GM19043 (cell line): ENCODE measurements around the gene FBXO48.
"Not testable (repeated sequence)": the region's sequence is repeated elsewhere in the genome, so short reads cannot be mapped to it uniquely, and the experiment has no call there.

Experiments used
- ATAC-seq: cut with Tn5 transposase; IDR thresholded peaks from one replicate; pipeline ENCODE4 v1.9.1; 2021; ENCODE audit warnings: low read depth; ENCODE audit not compliant: unreplicated experiment

FBXO48 gene

DNA sequence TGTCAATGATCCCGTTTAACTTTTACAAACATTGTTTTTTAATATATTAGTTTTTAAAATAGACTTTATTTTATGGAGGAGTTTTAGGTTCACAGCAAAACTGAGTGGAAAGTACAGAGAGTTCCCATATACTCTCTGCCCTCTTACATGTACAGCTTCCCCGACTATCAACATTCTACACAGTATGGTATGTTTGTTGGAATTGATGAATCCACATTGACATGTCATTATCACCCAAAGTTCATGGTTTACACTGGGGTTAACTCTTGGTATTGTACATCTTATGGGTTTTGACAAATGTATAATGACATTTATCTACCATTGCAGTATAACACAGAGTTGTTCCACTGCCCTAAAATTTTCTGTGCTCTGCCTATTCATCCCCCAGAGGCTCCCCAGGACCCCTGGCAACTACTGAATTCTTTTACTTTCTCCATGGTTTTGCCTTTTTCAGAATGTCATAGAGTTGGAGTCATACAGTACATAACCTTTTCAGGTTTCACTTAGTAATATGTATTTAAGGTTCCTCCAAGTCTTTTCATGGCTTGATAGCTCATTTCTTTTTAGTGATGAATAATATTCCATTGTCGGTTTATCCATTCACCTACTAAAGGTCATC lies 5.8 kb upstream of the FBXO48 start:
- ATAC-seq: no peak

DNA sequence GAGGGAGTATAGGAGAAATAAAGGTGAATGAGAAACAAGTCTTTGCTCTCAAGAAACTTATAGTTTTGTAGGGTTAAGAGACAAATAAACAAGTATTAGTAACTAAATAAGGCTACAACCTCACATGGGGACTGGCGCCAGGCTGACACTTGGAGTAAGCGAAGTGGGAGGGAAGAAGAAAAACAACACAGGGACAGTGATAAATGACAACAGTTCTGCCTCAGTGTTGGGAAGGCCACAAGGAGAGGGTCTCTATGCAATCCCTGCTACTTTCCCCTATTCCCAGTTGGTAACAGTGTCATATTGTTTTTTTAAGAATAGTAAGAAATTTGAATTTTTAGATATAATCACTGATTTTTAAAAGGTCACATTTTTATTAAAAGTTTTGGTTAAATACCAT lies 4.3 kb upstream of the FBXO48 start:
- no peak for ATAC-seq

DNA sequence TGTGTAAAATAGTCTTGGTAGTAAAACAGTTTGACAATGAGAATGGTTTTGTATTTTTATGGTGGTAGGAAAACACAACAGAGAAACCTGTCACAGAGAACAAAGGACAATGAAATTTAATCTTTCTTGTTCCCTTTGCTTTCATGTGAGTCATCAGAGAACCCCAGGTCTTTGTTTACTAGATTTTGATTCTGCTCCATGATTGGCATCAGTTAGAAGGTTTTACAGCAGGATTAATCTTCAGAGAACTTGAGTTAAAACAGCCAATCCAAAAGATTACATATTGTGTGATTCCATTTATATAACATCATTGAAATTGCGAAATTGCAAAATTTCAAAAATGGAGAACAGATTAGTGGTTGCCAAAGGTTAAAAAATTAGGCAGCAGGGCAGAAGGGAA lies 2.8 kb upstream of the FBXO48 start:
- ATAC-seq: no peak

DNA sequence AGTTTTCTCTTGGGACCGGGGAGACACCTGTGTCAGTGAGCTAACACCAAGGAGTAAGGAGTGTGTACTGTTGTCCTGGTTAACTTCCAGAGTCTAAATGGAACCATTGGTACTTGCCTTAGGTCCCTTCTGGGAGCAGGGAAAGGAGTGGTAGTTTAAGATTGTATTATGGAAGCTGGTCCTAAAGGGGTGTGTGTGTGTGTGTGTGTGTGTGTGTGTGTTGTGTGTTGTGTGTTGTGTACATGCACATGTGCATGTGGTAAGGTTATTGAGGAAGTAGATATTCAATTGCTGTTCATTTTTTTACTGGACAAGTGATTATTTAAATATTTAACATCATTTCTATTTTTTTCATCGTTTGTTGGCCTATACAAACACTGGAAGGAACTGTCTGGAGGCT lies 1.7 kb upstream of the FBXO48 start:
- ATAC-seq: no peak

DNA sequence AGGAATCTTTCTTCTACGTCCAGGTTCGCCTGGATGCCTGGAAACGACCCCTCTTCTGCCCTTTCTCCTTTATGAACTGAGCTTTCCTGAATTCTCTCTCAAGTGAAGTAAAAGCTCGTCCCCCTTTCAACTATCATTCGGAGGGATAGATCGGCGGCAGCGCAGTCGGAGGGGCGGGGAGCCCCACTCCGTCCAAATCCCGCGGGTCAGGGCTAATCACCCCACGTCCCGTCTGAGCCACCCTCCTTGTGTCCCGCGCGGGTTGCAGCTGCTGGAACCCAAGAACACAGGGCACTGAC lies 367 bp downstream of the FBXO48 start:
- peak; percentile 30 for ATAC-seq

DNA sequence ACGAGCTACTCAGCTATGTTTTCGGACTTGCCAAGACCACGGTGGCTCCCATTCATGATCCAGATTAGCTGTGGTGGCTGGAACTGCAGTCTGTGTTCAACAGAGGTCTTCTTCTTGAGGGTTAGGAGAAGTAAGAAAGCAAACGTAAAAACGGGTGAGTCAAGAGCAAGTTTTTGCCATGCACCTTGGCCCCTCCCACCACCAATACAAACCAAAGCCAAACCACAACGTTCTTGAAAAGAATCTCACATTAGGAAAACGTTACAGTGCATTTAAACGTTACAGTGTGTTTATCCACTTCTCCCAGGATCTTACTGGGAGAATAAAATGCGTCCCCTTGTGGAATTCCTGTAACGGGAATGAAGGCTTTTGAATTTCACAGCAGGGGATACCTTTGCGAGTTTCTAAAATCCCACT lies 725 bp downstream of the FBXO48 start:
- no peak for ATAC-seq

DNA sequence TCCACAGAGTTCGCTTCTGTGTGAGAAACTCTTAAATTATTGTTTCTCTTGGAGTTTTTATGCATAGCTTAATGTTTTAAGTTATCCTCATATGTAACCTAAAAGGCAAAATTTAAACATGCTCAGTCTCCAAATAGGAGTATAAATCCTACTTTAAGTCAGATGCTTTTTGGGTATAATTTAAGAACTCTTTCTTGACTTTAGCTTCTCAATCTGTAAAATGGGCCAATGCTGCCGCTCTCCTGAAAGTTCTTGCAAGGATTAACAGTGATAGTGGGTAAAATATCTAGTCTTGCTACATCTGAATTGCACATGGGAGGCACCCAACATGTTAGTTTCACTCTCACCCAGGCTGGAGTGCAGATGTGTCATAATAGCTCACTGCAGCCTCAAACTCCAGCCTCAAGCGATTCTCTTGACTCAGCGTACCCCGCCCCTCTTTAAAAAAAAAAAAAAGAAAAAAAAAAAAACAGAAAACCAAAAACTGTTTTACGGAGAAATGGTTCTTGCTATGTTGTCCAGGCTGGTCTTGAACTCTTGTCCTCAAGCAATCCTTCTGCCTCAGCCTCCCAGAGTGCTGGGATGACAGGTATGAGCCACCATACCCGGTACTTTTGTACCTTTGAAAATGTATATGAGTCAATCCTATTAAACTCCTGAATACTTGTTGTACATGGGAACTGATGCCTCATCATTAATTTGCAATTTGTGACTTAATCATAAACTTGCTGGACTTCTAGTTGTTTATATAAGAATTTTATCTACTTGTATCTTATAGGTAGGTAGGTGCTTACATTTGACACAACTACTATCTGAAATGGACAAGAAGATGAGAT lies 1.8 kb downstream of the FBXO48 start:
- no peak for ATAC-seq

DNA sequence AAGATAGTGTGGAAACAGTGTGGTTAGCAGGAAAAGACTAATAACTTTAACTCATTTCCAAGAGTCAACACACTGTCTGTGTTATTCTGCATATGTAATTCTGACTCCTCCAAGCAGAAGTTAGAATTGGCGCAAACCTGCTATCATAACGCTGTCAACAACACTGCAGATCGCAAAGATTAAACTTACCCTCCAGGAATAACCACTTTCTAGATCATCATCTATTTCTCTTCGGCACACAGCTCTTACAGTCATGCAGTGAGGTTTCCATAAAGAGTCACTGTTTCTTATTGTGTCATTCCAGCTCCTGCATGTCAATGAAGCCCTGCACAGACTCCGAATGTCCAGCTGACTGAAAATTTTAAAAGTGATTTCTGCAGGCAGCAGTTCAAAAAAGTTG lies 2.4 kb downstream of the FBXO48 start:
- no peak for ATAC-seq

DNA sequence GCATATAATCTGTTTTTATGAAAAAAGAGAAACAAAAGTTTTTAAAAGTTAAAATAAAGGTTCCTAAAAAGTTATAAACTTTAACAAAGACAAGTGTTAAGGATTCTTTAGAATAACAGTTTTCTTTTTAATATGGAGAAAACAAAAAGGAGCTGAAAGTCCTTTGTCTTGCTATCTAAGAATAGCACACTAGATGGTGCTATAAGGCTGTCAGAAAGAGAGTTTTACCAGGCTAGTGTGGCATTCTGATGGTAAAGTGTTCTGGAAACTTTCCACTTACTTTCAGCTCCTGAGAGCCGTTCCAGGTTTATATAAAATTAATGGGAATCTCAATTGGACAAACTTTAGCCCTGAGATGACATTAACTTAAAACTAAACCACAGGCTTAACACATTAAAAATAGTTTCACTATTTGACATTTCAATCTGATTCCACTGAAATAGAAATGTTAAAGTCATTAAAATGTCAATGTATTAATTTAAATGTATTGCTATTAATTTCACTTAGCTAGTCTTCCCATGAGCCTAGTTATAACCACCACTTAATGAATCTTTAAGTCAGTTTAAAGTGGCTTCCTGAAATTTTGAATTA lies 3.7 kb downstream of the FBXO48 start:
- no peak for ATAC-seq

DNA sequence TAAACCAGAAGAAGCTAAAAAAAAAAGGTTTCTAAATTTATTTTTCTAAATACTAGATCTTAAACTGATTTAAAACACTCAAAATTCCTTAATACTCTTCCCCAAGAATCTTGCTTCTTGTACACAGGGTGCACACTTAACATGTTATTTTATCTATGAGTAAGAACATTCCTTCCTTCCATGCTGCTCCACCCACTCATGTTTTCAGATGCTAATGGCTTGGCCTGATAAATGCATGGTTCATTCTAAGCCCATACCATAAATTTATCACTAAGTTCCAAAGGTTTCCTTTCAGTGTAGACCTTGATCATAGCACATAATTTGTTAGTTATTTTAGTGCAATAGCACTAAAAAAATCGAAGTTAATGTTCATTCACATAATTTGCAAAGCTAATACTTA lies 8.1 kb downstream of the FBXO48 start:
- no peak for ATAC-seq

DNA sequence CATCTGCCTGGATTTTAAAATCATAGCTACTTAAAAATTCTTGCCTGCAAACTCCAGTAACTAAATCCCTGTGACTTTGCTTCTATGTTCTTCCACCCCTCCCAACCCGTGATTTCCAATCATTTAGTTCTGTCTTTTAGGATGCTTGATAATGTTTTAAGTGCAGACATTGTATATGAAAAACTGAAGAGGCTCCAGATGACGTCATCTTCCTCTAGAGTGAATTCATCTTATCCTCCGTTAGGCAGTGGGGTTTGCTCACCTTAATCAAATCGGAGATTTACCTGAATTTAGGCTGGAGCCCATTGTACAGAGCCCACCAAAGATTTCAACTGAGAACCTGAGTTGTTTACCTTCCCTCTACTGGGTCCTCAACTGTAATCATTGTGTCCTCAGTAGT lies 10.9 kb downstream of the FBXO48 start:
- ATAC-seq: no peak

DNA sequence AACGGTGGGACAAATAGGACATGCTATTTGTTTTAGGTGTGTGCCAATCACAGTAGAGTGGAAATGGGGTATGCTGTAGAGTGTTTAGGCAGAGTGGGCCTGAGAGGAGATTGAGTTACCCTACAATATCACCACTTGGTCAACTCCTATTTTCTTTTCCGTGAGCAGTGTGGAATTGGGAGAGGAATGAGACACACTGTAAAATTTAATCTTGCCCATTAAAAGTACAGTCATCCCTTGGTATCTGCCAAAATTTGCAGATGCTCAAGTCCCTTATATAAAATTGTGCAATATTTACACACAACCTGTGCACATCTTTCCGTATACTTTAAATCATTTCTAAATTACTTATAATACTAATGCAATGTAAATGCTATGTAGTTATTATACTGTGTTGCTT lies 12.4 kb downstream of the FBXO48 start:
- ATAC-seq: no peak

DNA sequence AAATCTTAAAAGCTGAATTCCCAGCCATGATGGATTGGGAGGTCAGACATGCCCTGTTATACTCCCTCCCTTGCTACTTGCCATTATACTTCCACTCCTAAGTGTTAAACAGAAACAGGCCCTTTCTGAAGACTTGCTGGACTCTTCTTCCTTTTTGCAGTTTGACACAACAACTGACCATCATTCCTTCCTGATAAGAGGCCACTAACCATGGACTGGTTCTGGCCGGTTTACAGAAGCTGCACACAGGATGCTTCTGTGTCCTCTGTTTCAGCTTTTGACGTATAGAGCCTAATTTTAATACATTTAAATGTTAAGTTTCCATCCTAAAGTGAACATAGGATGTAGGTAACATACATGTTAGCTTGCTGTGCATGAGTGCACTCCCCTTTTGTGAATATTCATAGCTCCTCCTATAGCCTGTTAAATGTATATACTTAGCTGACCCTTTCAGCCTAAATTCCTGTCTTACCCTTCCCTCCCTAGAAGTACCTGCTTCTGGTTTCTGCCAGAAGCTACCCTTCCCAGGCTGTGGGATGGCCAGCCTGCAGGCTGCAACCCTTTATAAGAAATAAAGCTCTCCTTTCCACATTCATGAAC lies 13.2 kb downstream of the FBXO48 start:
- no peak for ATAC-seq

DNA sequence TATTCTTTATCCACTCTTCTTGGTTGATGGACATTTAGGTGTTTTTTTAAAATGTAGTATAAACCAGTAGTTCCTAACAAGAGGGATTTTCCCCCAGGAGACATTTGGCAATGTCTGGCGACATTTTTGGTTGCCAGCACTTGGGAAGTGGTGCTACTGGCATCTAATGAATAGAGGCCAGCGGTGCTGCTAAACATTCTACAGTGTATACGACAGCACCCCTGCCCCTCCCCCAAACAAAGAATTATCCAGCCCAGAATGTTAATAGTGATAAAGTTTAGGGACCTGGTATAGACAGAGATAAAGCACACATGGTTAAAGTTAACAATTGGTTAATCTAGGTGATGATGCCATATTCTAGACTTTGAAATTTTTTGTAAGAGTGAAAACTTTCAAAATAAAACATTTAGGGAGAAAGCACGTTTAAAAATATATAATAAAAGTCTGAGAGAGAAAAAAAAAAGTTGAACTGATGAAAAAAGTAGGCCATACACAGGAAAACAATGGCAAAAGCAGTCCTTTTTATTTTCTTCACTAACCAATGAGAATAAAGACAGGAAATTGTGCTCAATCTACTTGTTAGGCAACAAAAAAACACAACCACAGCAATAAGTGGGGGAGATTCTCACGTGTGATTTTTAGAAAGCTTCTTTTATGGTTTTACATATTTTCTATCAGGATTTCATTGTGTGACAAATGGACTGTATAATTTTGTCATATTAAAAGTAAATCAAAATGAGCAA lies 14.8 kb downstream of the FBXO48 start:
- no peak for ATAC-seq

DNA sequence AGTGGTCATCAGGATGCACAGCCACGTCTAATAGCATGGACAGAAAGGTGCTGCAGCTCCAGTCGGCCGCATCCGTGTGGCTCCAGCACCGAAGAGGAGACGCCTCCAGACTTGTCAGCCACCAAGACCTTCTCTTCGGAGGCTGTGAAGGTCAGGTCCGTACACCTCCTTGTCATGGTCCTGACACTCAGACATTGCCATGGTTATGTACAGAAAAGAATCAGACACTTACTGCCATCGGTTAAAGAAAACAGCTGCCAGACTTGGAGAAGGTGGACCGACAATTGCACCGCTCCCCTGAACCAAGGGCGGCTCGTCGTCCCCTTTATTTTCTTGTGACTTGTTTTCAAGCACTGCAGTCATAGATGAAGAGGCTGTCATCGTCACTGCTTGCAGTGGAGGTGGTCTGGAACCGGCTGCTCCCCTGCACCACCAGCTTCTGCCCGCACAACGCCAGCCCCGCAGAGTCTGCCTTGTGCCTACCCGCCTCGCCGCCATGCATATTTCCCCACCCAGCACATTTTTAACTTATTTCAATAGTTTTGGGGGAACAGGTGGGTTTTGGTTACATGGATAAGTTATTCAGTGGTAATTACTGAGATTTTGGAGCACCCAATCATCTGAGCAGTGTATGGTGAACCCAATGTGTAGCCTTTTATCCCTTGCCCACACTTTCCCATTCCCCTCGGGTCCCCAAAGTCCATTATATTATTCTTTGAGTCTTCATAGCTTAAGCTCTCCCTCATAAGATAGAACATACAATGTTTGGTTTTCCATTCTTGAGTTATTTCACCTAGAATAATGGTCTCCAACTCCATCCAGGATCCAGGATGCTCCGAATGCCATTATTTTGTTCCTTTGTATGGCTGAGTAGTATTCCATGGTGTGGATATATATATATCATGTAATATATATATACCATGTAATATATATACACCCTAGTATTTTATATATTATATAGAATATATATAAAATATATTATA lies 18.1 kb downstream of the FBXO48 start:
- ATAC-seq: no peak

DNA sequence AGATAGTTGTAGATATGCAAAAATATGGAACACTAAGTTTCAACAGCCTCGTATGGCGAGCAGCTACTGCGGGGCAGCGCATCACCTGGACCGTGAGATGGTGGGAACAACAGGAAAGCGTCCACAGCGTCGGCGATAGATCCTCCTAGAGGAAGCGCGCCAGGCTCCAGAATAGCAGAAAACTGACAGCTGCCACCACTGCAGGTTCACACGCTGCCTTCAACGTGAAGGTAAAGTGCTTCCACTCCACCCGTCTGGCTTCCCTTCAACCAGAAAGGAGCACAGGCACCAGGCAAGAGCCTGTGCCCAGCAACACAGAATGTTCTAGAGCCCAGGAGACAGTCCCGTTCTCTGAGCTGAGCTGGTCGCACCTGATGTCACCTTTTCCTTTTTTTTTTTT lies 20.0 kb downstream of the FBXO48 start:
- no peak for ATAC-seq

DNA sequence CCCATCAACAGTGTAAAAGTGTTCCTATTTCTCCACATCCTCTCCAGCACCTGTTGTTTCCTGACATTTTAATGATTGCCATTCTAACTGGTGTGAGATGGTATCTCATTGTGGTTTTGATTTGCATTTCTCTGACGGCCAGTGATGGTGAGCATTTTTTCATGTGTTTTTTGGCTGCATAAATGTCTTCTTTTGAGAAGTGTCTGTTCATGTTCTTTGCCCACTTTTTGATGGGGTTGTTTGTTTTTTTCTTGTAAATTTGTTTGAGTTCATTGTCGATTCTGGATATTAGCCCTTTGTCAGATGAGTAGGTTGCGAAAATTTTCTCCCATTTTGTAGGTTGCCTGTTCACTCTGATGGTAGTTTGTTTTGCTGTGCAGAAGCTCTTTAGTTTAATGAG lies 20.7 kb downstream of the FBXO48 start:
- not testable (repeated sequence) for ATAC-seq

DNA sequence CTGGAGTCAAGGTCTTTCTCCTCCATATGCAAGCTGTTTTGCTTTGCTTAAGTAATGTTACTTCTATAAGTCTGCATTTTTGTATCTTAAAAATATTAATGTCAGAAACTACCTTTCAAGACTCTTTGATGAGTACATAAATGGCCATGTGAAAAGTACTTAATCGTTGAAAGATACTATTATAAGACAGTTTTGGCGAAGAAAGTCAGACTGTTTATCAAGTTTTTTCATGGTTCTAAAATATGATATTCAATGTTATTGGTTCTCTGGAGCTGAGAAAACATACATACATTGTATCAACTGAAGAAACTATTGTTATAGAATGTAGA lies 25.1 kb downstream of the FBXO48 start:
- ATAC-seq: no peak

DNA sequence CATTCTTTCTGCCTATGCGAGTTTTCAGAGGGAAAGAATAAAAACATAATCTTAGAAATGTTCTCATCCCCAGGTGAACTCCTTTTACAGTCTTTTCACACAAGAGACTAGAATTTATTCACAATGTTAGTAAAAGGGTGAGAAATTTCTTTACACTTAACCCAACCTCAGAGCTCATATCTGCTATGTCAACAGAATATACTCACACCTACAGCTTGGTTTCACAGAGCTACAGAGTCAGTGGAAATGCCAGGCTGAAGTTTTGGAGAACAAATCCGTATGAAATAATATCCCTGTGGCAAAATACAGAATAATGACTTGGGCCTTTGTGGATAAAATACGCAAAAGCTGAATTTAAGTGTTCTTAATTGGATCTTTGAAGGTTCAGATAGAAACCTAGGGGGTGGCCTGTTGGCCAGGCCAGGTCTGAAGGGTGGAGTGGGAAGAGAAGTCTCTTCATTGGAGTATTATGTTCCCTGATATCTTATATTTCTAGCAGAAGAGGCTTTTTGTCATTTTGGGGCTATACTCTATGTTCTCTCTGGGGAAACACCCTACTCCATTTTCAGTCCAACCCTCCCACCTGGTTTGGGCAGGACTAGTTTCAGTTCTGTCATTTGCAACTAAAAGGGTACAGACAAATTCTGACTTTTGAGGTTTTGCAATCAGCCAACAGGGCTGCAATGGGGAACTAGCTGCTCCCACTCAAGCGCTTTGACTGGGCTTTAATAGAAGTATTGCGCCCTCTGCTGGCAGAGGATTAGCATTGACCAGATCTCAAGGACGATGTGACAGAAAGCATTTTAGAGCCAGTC lies 25.7 kb downstream of the FBXO48 start:
- ATAC-seq: peak; percentile 99
